NCI-H82 treated with DMSO at 0.1 percent for 48 hours (cell line): Measurements from ENCODE around the gene FGF8.
"Not testable (repeated sequence)": the region's sequence is repeated elsewhere in the genome, so short reads cannot be mapped to it uniquely, and the experiment has no call there.

Experiments used
- DNase-seq: peaks from one replicate; lab custom pipeline; 2025; ENCODE audit not compliant: unreplicated experiment; lab: John Stamatoyannopoulos, UW

Gene FGF8

GRCh38 chr10:101775273-101776160 is at the start of gene FGF8:
FGF8 (minus strand) TSS chr10:101776114; CDS start chr10:101775900, 214 bp downstream.
- no peak for DNase-seq

GRCh38 chr10:101824736-101825135 is 48.8 kb upstream of the FGF8 start:
- no peak for DNase-seq

GRCh38 chr10:101818872-101819633 is 43.1 kb upstream of the FGF8 start:
- DNase-seq: no peak

GRCh38 chr10:101818119-101818871 is 42.4 kb upstream of the FGF8 start, which contains the start of gene OGA:
OGA (minus strand) TSS chr10:101818444; CDS start chr10:101818022, 422 bp downstream.
- DNase-seq: peak; percentile 99

GRCh38 chr10:101817337-101818118 is 41.6 kb upstream of the FGF8 start:
- peak; percentile 26 for DNase-seq

GRCh38 chr10:101816913-101817336 is 41.0 kb upstream of the FGF8 start:
- DNase-seq: no peak

- DNase-seq: no peak
Observed at GRCh38 chr10:101816376-101816775, 40.5 kb upstream of the FGF8 start.

GRCh38 chr10:101814466-101815071 is 38.7 kb upstream of the FGF8 start:
- DNase-seq: no peak

- peak; percentile 36 for DNase-seq
Observed at GRCh38 chr10:101812606-101813005, 36.7 kb upstream of the FGF8 start.

- no peak for DNase-seq
Observed at GRCh38 chr10:101807158-101807557, 31.2 kb upstream of the FGF8 start.

GRCh38 chr10:101803511-101803910 is 27.6 kb upstream of the FGF8 start:
- no peak for DNase-seq

GRCh38 chr10:101797403-101798059 is 21.6 kb upstream of the FGF8 start:
- no peak for DNase-seq

GRCh38 chr10:101793526-101793925 is 17.6 kb upstream of the FGF8 start:
- DNase-seq: no peak

- no peak for DNase-seq
Observed at GRCh38 chr10:101789686-101790085, 13.8 kb upstream of the FGF8 start.

GRCh38 chr10:101789231-101789630 is 13.3 kb upstream of the FGF8 start:
- not testable (repeated sequence) for DNase-seq

- no peak for DNase-seq
Observed at GRCh38 chr10:101785801-101786200, 9.9 kb upstream of the FGF8 start.

GRCh38 chr10:101784558-101784957 is 8.6 kb upstream of the FGF8 start:
- DNase-seq: no peak

GRCh38 chr10:101783736-101784118 is 7.8 kb upstream of the FGF8 start:
- peak; percentile 46 for DNase-seq
